ENCODE data around the gene COL8A1. TPM values are rescaled to one million over a fixed set of nuclear protein-coding genes. Genes with fewer than 3 reads are reported as not detected.

The COL8A1 gene
- total RNA-seq, 1 donor from 2014 or later, result 3.9 TPM

DNA sequence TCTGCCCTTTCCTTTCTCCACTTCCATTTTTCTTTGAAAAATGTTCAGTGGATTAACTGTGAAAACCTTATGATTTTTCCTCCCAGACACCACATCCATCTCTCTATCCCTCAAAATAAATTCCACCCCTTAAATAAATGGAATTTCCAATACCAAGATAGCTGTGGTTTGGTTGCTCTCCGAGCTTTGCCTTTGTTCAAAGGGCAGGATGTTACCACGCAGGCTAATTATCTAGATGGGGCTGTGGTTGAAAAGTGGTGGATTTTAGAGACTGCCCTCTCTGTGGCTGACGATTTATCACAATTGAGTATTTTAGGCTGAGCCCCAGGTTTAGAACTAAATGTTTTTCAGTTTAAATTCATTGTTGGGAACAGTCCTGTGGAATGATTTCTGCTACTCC is 142.4 kb downstream of the COL8A1 start:
- TF ChIP-seq, protein P1, sequence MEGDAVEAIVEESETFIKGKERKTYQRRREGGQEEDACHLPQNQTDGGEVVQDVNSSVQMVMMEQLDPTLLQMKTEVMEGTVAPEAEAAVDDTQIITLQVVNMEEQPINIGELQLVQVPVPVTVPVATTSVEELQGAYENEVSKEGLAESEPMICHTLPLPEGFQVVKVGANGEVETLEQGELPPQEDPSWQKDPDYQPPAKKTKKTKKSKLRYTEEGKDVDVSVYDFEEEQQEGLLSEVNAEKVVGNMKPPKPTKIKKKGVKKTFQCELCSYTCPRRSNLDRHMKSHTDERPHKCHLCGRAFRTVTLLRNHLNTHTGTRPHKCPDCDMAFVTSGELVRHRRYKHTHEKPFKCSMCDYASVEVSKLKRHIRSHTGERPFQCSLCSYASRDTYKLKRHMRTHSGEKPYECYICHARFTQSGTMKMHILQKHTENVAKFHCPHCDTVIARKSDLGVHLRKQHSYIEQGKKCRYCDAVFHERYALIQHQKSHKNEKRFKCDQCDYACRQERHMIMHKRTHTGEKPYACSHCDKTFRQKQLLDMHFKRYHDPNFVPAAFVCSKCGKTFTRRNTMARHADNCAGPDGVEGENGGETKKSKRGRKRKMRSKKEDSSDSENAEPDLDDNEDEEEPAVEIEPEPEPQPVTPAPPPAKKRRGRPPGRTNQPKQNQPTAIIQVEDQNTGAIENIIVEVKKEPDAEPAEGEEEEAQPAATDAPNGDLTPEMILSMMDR (IDR thresholded peaks at IDR 0.05; ENCODE audit: insufficient read depth, low read length, severe bottlenecking), result no peak
- no peak for DNase-seq (ENCODE audit: low read depth)

DNA sequence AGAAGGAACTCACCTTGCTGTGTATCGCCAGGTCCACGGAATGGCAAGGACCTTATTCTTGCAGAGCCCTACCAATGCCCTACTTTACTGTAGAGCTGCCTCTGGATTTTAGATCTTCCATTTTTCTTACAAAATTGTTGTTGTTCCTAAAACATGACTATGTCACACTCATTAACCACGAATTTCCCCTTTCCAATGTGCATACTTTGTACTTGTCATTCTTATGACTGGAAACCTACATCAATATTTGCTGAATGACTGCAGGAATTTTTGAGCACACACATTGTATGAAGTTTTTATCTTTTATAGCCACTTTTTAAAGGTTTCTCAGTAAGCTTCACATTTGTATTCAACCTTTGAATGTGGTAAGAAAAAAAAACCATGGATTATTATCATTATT is 143.4 kb downstream of the COL8A1 start:
- TF ChIP-seq, protein P1 (IDR thresholded peaks at IDR 0.05; ENCODE audit: insufficient read depth, low read length, severe bottlenecking), result no peak
- FAIRE-seq (no peak), DNase-seq (ENCODE audit: low read depth) (peak; percentile 5)
- Histone ChIP-seq H3K4me3 (ENCODE audit: low read depth, low read length) (no peak overlapping the region), H3K27me3 (ENCODE audit: control insufficient read depth, insufficient read depth, low read length) (no peaks in the 10 kb centered on the region), H3K36me3 (ENCODE audit: control insufficient read depth, insufficient read depth, low read length) (no peaks in the 10 kb centered on the region)

More for the DNA sequence above, 142.4 kb downstream of the COL8A1 start:
- Histone ChIP-seq H3K36me3 (ENCODE audit: control insufficient read depth, insufficient read depth, low read length) (no peaks in the 10 kb centered on the region), H3K27me3 (ENCODE audit: control insufficient read depth, insufficient read depth, low read length) (no peaks in the 10 kb centered on the region), H3K4me3 (ENCODE audit: low read depth, low read length) (no peak overlapping the region)
- no peak for FAIRE-seq

DNA sequence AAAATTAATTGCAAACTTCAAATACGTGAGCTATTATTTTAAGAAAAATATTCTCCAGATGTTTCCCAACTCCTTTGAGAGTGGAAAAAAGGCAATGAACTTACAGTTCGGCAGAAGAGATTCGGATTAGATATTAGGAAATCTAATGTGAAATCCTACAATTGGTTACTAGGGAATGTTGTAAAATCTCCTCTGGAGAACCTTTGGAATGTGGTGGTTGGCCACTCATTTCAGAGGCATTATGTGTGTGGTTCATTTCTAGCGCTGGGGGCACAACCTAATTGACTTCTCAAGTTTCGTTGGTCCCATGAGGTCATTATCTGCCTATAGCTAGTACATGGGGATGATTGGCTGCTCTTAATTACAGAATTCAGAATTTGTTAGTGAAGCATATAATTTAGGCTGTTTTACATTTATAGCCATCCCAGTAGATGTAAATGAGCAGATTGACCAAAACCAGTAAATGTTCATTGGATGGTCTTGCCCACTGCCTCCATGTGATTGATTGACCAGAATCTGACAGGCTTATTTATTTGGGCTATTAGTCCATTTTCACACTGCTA is 144.7 kb downstream of the COL8A1 start:
- no peaks in the 10 kb centered on the region for H3K36me3 ChIP-seq (ENCODE audit: control insufficient read depth, insufficient read depth, low read length)
- TF ChIP-seq, protein P1 (IDR thresholded peaks at IDR 0.05; ENCODE audit: insufficient read depth, low read length, severe bottlenecking), result no peak
- no peaks in the 10 kb centered on the region for H3K27me3 ChIP-seq (ENCODE audit: control insufficient read depth, insufficient read depth, low read length)
- FAIRE-seq (no peak), DNase-seq (ENCODE audit: low read depth) (peak; percentile 7)
- no peak overlapping the region for H3K4me3 ChIP-seq (ENCODE audit: low read depth, low read length)

DNA sequence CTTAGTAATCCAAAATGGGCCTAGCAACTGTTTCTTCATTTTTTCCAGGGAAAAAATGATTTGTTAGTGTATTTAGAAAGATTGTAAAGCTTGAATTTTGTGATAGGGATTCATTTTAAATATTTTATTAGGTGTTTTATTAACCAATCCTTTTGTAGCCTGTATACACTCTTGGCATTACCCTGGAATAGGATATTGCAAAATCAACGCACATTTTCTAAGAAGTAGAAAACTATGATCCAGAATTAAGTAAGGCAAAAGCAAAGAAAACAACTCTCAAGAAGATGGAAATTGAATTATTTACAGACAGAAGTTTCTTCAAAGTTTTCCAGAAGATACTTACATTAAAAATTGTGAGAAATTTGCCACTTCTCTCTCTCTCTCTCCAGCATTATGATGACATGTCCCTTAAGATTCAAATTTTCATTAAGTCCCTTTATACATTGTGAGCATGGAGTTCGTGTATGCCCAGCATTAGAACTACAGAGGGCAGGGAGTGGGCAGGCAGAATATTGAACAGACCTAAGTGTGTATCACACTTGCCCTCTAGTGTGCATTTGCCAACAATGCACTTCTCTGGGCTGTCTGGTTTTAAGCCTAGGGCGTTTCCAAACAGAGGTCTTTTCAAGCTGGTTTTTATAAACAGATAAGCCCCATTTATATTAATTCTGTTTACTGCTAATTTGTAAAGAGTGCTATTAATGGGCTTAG is 150.8 kb downstream of the COL8A1 start:
- DNase-seq (ENCODE audit: low read depth), result peak; percentile 65

DNA sequence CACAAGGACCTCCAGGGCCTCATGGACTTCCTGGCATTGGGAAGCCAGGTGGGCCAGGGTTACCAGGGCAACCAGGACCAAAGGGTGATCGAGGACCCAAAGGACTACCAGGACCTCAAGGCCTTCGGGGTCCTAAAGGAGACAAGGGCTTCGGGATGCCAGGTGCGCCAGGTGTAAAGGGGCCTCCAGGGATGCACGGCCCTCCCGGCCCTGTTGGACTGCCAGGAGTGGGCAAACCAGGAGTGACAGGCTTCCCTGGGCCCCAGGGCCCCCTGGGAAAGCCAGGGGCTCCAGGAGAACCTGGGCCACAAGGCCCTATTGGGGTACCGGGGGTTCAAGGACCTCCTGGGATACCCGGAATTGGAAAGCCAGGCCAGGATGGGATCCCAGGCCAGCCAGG is 156.1 kb downstream of the COL8A1 start:
- DNase-seq (ENCODE audit: low read depth), result no peak
- Histone ChIP-seq H3K36me3 (ENCODE audit: control insufficient read depth, insufficient read depth, low read length) (no peaks in the 10 kb centered on the region), H3K27me3 (ENCODE audit: control insufficient read depth, insufficient read depth, low read length) (no peaks in the 10 kb centered on the region), H3K4me3 (ENCODE audit: low read depth, low read length) (no peak overlapping the region)
- TF ChIP-seq, protein P1 (IDR thresholded peaks at IDR 0.05; ENCODE audit: insufficient read depth, low read length, severe bottlenecking), result no peak
- FAIRE-seq, result no peak

More for the DNA sequence above, 150.8 kb downstream of the COL8A1 start:
- Histone ChIP-seq H3K4me3 (ENCODE audit: low read depth, low read length) (no peak overlapping the region), H3K27me3 (ENCODE audit: control insufficient read depth, insufficient read depth, low read length) (no peaks in the 10 kb centered on the region), H3K36me3 (ENCODE audit: control insufficient read depth, insufficient read depth, low read length) (no peaks in the 10 kb centered on the region)
- FAIRE-seq, result no peak
- TF ChIP-seq, protein P1 (IDR thresholded peaks at IDR 0.05; ENCODE audit: insufficient read depth, low read length, severe bottlenecking), result peak; percentile 68
